VCaP (cell line): Measurements from ENCODE around the gene SCRN3.

Source experiments
- H3K27ac ChIP-seq: fragments of 450-650 bp; 2 replicates; pipeline ENCODE4 v1.5.1; 2017
- TF ChIP-seq, protein P1 (sequence below): fragments of 450-650 bp; conservative IDR thresholded peaks from 2 replicates; pipeline ENCODE4 v1.5.1; 2017; ENCODE audit warnings: mild to moderate bottlenecking, moderate library complexity

Gene SCRN3

DNA sequence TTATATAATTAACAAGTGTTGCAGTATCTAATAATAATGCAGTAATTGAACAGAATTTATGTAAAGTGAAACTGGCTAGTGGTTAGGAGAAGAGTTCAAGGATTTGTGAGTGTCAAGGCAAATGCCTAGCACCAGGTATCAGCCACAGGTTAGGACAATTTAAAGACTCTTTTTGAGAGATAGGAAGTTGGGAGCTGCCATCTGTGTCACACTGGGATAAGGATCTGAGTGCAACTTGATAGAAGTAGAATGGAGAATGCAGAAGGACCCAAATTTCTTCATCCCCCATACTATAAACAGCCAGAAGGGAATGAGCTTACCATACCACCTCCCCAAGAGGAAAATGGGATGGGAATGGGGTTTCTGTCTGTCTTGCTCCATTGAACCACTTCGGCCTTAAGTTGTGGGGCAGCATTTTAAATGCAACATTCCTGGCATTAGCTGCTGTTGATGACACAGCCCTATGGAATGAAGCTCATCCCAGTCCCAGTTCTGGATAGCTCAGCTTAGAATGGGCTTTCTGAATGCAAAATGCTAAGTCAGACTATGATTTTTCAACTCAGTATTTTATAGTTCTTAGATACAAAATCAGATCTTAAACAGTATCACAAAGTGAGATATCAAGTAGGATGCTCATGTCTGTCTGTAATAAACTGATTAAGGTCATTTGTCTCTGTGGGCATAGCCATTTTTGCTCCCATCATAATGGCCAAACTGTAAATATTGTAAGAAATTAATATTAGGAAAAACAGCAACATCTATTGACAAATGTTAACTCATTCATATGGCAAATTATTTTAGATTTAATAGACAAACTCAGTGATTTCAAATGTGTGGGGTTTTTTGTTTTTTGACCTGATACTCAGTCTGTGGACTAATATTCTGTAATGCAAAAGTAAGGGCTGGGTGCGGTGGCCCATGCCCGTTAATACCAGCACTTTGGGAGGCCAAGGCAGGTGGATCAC lies 47.3 kb downstream of the SCRN3 start:
- TF ChIP-seq, protein P1, sequence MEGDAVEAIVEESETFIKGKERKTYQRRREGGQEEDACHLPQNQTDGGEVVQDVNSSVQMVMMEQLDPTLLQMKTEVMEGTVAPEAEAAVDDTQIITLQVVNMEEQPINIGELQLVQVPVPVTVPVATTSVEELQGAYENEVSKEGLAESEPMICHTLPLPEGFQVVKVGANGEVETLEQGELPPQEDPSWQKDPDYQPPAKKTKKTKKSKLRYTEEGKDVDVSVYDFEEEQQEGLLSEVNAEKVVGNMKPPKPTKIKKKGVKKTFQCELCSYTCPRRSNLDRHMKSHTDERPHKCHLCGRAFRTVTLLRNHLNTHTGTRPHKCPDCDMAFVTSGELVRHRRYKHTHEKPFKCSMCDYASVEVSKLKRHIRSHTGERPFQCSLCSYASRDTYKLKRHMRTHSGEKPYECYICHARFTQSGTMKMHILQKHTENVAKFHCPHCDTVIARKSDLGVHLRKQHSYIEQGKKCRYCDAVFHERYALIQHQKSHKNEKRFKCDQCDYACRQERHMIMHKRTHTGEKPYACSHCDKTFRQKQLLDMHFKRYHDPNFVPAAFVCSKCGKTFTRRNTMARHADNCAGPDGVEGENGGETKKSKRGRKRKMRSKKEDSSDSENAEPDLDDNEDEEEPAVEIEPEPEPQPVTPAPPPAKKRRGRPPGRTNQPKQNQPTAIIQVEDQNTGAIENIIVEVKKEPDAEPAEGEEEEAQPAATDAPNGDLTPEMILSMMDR = peak; percentile 42
- H3K27ac ChIP-seq = no peak overlapping the region

DNA sequence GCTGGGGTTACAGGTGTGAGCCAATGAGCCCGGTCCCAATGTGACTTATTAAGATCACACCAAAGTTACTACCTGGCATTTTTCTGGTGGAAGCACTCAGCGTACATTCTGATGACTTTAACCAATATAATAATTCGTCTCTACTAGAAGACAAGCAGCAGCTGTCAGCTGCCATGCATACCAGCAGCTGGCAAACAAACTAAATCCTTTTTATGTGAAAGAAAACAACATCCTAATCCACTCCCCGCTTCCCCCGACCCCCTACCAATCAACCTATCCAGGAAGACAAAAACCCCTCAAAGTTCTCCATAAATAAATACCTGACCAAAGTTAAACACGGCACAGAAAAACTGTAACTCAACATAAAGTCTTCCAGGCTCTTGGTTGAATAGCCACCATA lies 49.2 kb downstream of the SCRN3 start:
- no peak overlapping the region for H3K27ac ChIP-seq
- TF ChIP-seq, protein P1 = no peak

DNA sequence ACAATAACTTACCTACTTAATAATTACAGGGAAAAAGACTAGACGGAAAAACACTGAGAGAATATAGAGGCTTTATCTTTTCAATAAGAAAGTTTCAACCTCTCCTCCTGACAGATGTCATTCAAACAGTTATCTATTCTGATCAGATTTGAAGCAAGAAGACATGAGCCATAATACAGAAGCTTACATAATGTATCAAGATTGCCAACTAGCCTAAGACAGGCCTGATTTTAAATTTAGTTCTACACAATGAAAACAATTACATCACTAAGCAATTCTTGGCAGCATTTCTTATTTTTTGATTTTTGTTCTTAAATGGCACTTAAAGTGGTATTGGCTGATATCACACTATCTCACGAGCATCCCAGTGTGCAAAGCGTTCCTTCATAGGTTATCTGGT lies 49.7 kb downstream of the SCRN3 start:
- H3K27ac ChIP-seq = no peak overlapping the region

DNA sequence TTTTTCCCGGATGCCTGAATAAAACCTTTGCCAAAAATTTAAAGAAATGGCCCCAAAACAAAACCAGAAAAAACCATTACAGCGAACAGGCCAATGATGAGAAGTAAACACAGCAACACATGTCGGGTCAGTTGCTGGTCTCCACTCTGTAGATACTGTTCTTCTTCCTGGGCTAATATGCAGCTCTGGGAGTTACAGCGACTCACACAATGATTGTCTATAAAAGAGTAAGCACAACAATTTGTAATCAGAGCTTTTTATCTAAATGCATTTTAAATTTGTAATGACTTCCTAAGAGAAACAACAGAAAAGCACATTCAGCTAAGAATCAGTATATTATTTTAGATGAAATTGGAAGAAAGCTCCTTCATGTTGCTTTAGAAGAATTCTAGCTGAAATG lies 51.0 kb downstream of the SCRN3 start:
- TF ChIP-seq, protein P1 = no peak
- no peak overlapping the region for H3K27ac ChIP-seq

More for the DNA sequence above, 49.7 kb downstream of the SCRN3 start:
- TF ChIP-seq, protein P1 = no peak

DNA sequence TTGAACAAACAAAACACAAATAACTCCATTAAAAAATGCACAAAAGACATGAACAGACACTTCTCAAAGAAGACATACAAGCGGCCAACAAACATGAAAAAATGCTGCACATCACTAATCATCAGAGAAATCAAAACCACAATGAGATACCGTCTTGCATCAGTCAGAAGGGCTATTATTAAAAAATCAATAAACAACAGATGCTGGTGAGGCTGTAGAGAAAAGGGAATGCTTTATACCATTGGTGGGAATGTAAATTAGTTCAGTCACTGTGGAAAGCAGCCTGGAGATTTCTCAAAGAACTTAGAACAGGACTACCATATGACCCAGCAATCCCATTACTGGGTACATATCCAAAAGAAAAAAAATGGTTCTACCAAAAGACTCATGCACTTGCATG lies 53.5 kb downstream of the SCRN3 start:
- TF ChIP-seq, protein P1 = no peak

DNA sequence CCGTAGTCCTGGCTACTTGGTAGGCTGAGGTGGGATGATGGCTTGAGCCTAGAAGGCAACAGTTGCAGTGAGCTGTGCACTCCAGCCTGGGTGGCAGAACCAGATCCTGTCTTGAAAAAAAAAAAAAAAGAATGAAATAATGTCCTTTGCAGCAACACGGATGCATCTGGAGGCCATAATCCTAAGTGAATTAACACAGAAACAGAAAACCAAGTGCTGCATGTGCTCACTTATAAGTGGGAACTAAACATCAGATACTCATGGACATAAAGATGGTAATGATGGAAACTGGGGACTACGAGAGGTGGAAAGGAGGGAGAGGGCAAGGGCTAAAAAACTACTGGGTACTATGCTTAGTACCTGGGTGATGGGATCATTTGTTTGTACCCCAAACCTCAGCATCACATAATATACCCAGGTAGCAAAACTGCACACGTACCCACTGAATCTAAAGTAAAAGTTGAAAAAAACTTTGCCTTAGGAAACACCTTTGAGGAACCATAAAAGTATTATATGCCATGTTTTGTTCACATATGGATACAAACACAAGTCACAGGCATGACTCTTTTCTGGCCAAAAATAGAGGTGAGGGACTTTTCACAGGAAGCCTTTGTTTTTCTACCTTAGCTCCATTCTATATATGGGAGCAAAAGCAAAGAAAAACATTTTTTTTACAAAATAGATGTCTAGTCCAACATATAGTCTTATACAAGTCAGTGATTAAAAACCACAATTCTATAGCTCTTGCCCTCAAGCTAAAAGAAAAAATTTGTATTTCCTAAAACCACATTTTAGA lies 54.7 kb downstream of the SCRN3 start:
- H3K27ac ChIP-seq = no peak overlapping the region
- TF ChIP-seq, protein P1 = no peak

More for the DNA sequence above, 53.5 kb downstream of the SCRN3 start:
- H3K27ac ChIP-seq = no peak overlapping the region

DNA sequence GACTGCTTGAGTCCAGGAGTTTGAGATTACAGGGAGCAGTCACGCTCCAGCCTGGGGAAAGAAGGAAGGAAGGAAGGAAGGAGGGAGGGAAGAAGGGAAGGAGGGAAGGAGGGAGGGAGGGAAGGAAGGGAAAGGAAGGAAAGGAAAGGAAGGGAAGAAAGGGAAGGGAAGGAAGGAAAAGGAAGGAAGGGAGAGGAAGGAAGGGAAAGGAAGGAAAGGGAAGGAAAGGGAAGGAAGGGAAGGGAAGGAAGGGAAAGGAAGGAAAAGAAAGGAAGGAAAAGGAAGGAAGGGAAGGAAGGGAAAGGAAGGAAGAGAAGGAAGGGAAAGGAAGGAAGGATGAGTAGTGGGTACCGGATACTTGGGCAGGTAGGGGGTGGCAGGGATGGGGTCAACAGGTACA lies 59.0 kb downstream of the SCRN3 start:
- TF ChIP-seq, protein P1 = no peak
- no peak overlapping the region for H3K27ac ChIP-seq
